Upper lobe of left lung (tissue), 6 donors: ENCODE results near the gene KCNK2. TPM values are rescaled to one million over a fixed set of nuclear protein-coding genes. Genes with fewer than 3 reads are reported as not detected.

Experiments used
- ATAC-seq, 2 donors: fragments of 200-7000 bp; cut with Tn5 transposase; one replicate each; pipeline ENCODE4 v1.9.1; 2022; ENCODE audit warnings: mild to moderate bottlenecking in 2 of 2, moderate library complexity in 2 of 2; ENCODE audit not compliant: low FRiP score in 2 of 2
- DNase-seq, 2 donors: peaks; one replicate each; pipeline ENCODE4 v3.0.0-alpha.2; 2019 to 2020
- H3K27ac ChIP-seq, 4 donors: fragments of 200-600 bp; sonication (generic); one replicate each; pipeline ENCODE4 v1.5.1; 2016 to 2019
- H3K27me3 ChIP-seq, 4 donors: fragments of 200-600 bp; sonication (generic); one replicate each; pipeline ENCODE4 v1.5.1; 2017 to 2019
- H3K36me3 ChIP-seq, 4 donors: fragments of 200-600 bp; sonication (generic); one replicate each; pipeline ENCODE4 v1.5.1; 2016 to 2019
- H3K4me1 ChIP-seq, 4 donors: fragments of 200-600 bp; sonication (generic); one replicate each; pipeline ENCODE4 v1.5.1; 2018 to 2019
- H3K4me3 ChIP-seq, 4 donors: fragments of 200-600 bp; sonication (generic); one replicate each; pipeline ENCODE4 v1.5.1; 2017 to 2019; ENCODE audit warnings: mild to moderate bottlenecking in 2 of 4, moderate library complexity in 1 of 4
- H3K9me3 ChIP-seq, 4 donors: fragments of 200-600 bp; sonication (generic); one replicate each; pipeline ENCODE4 v1.5.1; 2018 to 2019
- CTCF ChIP-seq, 6 experiments: fragments of 450-650 bp in 4 of 6; fragments of 200-600 bp in 2 of 6; sonication (generic) in 2 of 6; IDR thresholded peaks; one replicate each; pipeline ENCODE4 v1.5.1; 2016 to 2019; ENCODE audit warnings: antibody characterized with exemption in 6 of 6
- EP300 ChIP-seq, 4 donors: sonication (generic); formaldehyde crosslinking; IDR thresholded peaks; one replicate each; pipeline ENCODE4 v1.5.1; 2017; ENCODE audit warnings: antibody characterized with exemption in 4 of 4, control low read depth in 2 of 4
- POLR2A ChIP-seq, 4 donors: fragments of 450-650 bp; IDR thresholded peaks; one replicate each; pipeline ENCODE4 v1.5.1; 2016 to 2017; ENCODE audit warnings: antibody characterized with exemption in 4 of 4, mild to moderate bottlenecking in 2 of 4
- POLR2AphosphoS5 ChIP-seq, 2 donors: sonication (generic); formaldehyde crosslinking; IDR thresholded peaks; one replicate each; pipeline ENCODE4 v1.5.1; 2017; ENCODE audit warnings: antibody characterized with exemption in 2 of 2
- WGBS, 2 donors: methylation state at CpG; one replicate each; pipeline ENCODE4 v1.1.5; 2017 to 2018; 5-methylcytosine and 5-hydroxymethylcytosine counted together
- total RNA-seq, 6 donors: library from RNA; depleted of rRNA in 4 of 6; stranded (reverse); fragments of >200 nt in 4 of 6; gene quantifications; one replicate each; pipeline versions ENCODE4 v1.1.0 to v1.2.1, GENCODE V29; 2016 to 2021
- donor health status: DM: no; HTN: no; CAD: no; lungs with moderate emphysema.
- donor health status: DM: no; HTN: yes; CAD: no; lungs with severe emphysema.

Gene KCNK2
- total RNA-seq, 6 donors from 2014 or later = 0.20 to 2.4 (median 0.33) TPM; not detected in 2

GRCh38 chr1:215181518-215181917, 99.0 kb downstream of the KCNK2 start:
- WGBS, 2 donors = 67 to 76% methylated on average over 2 to 3 of the region's 3 CpGs
- H3K4me1 ChIP-seq = no peaks in the 10 kb centered on the region
- H3K27ac ChIP-seq = no peak overlapping the region
- no peaks in the 10 kb centered on the region for H3K36me3 ChIP-seq
- H3K27me3 ChIP-seq = no peaks in the 10 kb centered on the region
- no peak overlapping the region for H3K4me3 ChIP-seq
- no peak for TF ChIP-seq EP300 (IDR thresholded peaks at IDR 0.05)
- no peak for TF ChIP-seq POLR2A (IDR thresholded peaks at IDR 0.05)
- H3K9me3 ChIP-seq = peaks cover 0 to 20% (median 13%) of the 10 kb centered on the region in 4 donors
- ATAC-seq = no peak
- DNase-seq = no peak

GRCh38 chr1:215185067-215185620, 102.6 kb downstream of the KCNK2 start:
- DNase-seq (no peak), ATAC-seq (no peak)
- no peaks in the 10 kb centered on the region for H3K4me1 ChIP-seq
- peaks cover 0 to 15% (median 13%) of the 10 kb centered on the region in 4 donors for H3K9me3 ChIP-seq
- H3K27me3 ChIP-seq = no peaks in the 10 kb centered on the region
- WGBS, 2 donors = 78 to 86% methylated on average over 2 of the region's 2 CpGs
- H3K27ac ChIP-seq = no peak overlapping the region
- H3K36me3 ChIP-seq = no peaks in the 10 kb centered on the region
- no peak for TF ChIP-seq CTCF (IDR thresholded peaks at IDR 0.05)
- TF ChIP-seq EP300 (IDR thresholded peaks at IDR 0.05) = no peak
- TF ChIP-seq POLR2A (IDR thresholded peaks at IDR 0.05) = no peak
- no peak for TF ChIP-seq POLR2AphosphoS5 (IDR thresholded peaks at IDR 0.05)
- H3K4me3 ChIP-seq = no peak overlapping the region

GRCh38 chr1:215188302-215188950, 105.9 kb downstream of the KCNK2 start:
- no peaks in the 10 kb centered on the region for H3K9me3 ChIP-seq
- TF ChIP-seq POLR2AphosphoS5 (IDR thresholded peaks at IDR 0.05) = no peak
- no peak for TF ChIP-seq POLR2A (IDR thresholded peaks at IDR 0.05)
- no peak for TF ChIP-seq CTCF (IDR thresholded peaks at IDR 0.05)
- no peak for TF ChIP-seq EP300 (IDR thresholded peaks at IDR 0.05)
- no peak for ATAC-seq

GRCh38 chr1:215192306-215192705, 109.8 kb downstream of the KCNK2 start:
- no peak for TF ChIP-seq CTCF (IDR thresholded peaks at IDR 0.05)
- Histone ChIP-seq H3K27ac (no peak overlapping the region), H3K4me3 (no peak overlapping the region), H3K4me1 (no peaks in the 10 kb centered on the region), H3K9me3 (no peaks in the 10 kb centered on the region), H3K36me3 (no peaks in the 10 kb centered on the region), H3K27me3 (no peaks in the 10 kb centered on the region)
- ATAC-seq = no peak
- no peak for DNase-seq

More at GRCh38 chr1:215188302-215188950, 105.9 kb downstream of the KCNK2 start:
- Histone ChIP-seq H3K36me3 (no peaks in the 10 kb centered on the region), H3K4me1 (no peaks in the 10 kb centered on the region), H3K27me3 (no peaks in the 10 kb centered on the region), H3K4me3 (no peak overlapping the region), H3K27ac (no peak overlapping the region)
- no peak for DNase-seq

- no peaks in the 10 kb centered on the region for H3K36me3 ChIP-seq
- no peak overlapping the region for H3K4me3 ChIP-seq
- no peak overlapping the region for H3K27ac ChIP-seq
- TF ChIP-seq POLR2A (IDR thresholded peaks at IDR 0.05) = no peak
- TF ChIP-seq POLR2AphosphoS5 (IDR thresholded peaks at IDR 0.05) = no peak
- no peak for TF ChIP-seq EP300 (IDR thresholded peaks at IDR 0.05)
- no peak for TF ChIP-seq CTCF (IDR thresholded peaks at IDR 0.05)
- no peaks in the 10 kb centered on the region for H3K27me3 ChIP-seq
- no peaks in the 10 kb centered on the region for H3K4me1 ChIP-seq
- ATAC-seq (no peak), DNase-seq (no peak)
- WGBS, 2 donors = 88 to 100% methylated on average over 1 of the region's 1 CpG
- no peaks in the 10 kb centered on the region for H3K9me3 ChIP-seq
Observed at GRCh38 chr1:215198021-215198420, 115.5 kb downstream of the KCNK2 start.
